H1 (cell line): ENCODE measurements around the gene CCDC12. TPM values are rescaled to one million over a fixed set of nuclear protein-coding genes. Genes with fewer than 3 reads are reported as not detected.

ENCODE experiments used
- CTCF ChIA-PET: fragments of 300-600 bp; sonication (Branson Sonifier 250); formaldehyde crosslinking; loops from one replicate; lab custom pipeline; 2021; ENCODE audit not compliant: partially characterized antibody; lab: Charles Lee
- POLR2A ChIA-PET: fragments of 300-600 bp; sonication (Branson Sonifier 250); formaldehyde crosslinking; loops from one replicate; lab custom pipeline; 2021; ENCODE audit warnings: inconsistent platforms; ENCODE audit not compliant: partially characterized antibody; lab: Charles Lee
- DNase-seq, 2 experiments: peaks; one replicate each; pipeline versions ENCODE4 v3.0.0 to v3.0.0-alpha.2; 2010 to 2022; ENCODE audit warnings: low spot score in 2 of 2, low read depth in 1 of 2, mixed read lengths in 1 of 2
- FAIRE-seq: peaks from 2 replicates; lab custom pipeline; 2011; peaks lifted over from hg19 to GRCh38; lab: Jason Lieb, UNC
- H2AFZ ChIP-seq: 2 replicates; pipeline ENCODE4 v1.8.1; 2012; ENCODE audit warnings: low read length, inconsistent platforms
- H2AK5ac ChIP-seq: 2 replicates; pipeline ENCODE4 v1.6.1; 2013; ENCODE audit warnings: low read depth, low read length
- H2BK120ac ChIP-seq: replicated peaks from 2 replicates; pipeline ENCODE3; 2013; ENCODE audit warnings: low read depth, low read length, inconsistent platforms
- H2BK12ac ChIP-seq: 2 replicates; pipeline ENCODE4 v1.6.1; 2013; ENCODE audit warnings: low read depth, low read length
- H2BK15ac ChIP-seq: 2 replicates; pipeline ENCODE4 v1.6.1; 2013; ENCODE audit warnings: low read length
- H2BK20ac ChIP-seq: 2 replicates; pipeline ENCODE4 v1.6.1; 2013; ENCODE audit warnings: low read length
- H2BK5ac ChIP-seq: 2 replicates; pipeline ENCODE4 v1.6.1; 2013; ENCODE audit warnings: low read depth, low read length
- H3K14ac ChIP-seq: 2 replicates; pipeline ENCODE4 v1.6.1; 2013; ENCODE audit warnings: inconsistent platforms; ENCODE audit not compliant: insufficient read length
- H3K18ac ChIP-seq: 2 replicates; pipeline ENCODE4 v1.6.1; 2013; ENCODE audit warnings: low read length; ENCODE audit errors: extremely low read depth
- H3K23ac ChIP-seq: 2 replicates; pipeline ENCODE4 v1.6.1; 2013; ENCODE audit warnings: inconsistent platforms; ENCODE audit not compliant: insufficient read length
- H3K23me2 ChIP-seq: 2 replicates; pipeline ENCODE4 v1.6.1; 2013; ENCODE audit warnings: low read depth, low read length
- H3K27ac ChIP-seq: 2 replicates; pipeline ENCODE4 v1.6.1; 2011; ENCODE audit warnings: low read depth, low read length, inconsistent platforms
- H3K27me3 ChIP-seq, 4 experiments: replicated peaks in 1 of 4; 1 replicate in 1 of 4; 2 replicates in 3 of 4; pipeline versions ENCODE4 v1.6.1 to v1.8.1; 2011 to 2013; ENCODE audit warnings: low read length in 3 of 4, mild to moderate bottlenecking in 3 of 4, inconsistent platforms in 2 of 4, mixed read lengths in 2 of 4, moderate library complexity in 1 of 4; ENCODE audit not compliant: control insufficient read depth in 3 of 4, insufficient read depth in 3 of 4; ENCODE audit errors: extremely low read depth in 1 of 4
- H3K36me3 ChIP-seq, 4 experiments: 2 replicates each; pipeline versions ENCODE4 v1.6.1 to v1.8.1; 2011 to 2013; ENCODE audit warnings: mild to moderate bottlenecking in 4 of 4, low read length in 3 of 4, moderate library complexity in 2 of 4, control low read depth in 1 of 4, inconsistent platforms in 1 of 4; ENCODE audit not compliant: insufficient read depth in 4 of 4, control insufficient read depth in 2 of 4
- H3K4ac ChIP-seq: replicated peaks from 2 replicates; pipeline ENCODE3; 2013; ENCODE audit warnings: low read length, low read depth, mixed read lengths, inconsistent platforms; ENCODE audit not compliant: insufficient read length
- H3K4me1 ChIP-seq, 4 experiments: replicated peaks in 1 of 4; 1 replicate in 1 of 4; 2 replicates in 3 of 4; pipeline versions ENCODE4 v1.6.1 to v1.8.1; 2011 to 2013; ENCODE audit warnings: low read length in 3 of 4, inconsistent platforms in 2 of 4, mixed read lengths in 1 of 4; ENCODE audit not compliant: insufficient read depth in 4 of 4, control insufficient read depth in 3 of 4
- H3K4me2 ChIP-seq, 2 experiments: 2 replicates each; pipeline versions ENCODE4 v1.6.1 to v1.8.1; 2011 to 2013; ENCODE audit warnings: low read depth in 2 of 2, low read length in 2 of 2, control low read depth in 1 of 2, inconsistent platforms in 1 of 2, mild to moderate bottlenecking in 1 of 2; ENCODE audit not compliant: insufficient read depth in 1 of 2
- H3K4me3 ChIP-seq, 4 experiments: fragments of 200-600, 300-600 bp in 1 of 4; sonication (generic), shearing (Covaris generic), sonication (Bioruptor Twin) in 1 of 4; 2 replicates each; pipeline versions ENCODE4 v1.5.1 to v1.8.1; 2011 to 2016; ENCODE audit warnings: low read length in 4 of 4, low read depth in 3 of 4, control low read depth in 2 of 4, inconsistent platforms in 2 of 4, mild to moderate bottlenecking in 2 of 4, mixed read lengths in 1 of 4, moderate library complexity in 1 of 4; ENCODE audit not compliant: insufficient read depth in 2 of 4; ENCODE audit errors: extremely low read depth in 1 of 4
- H3K56ac ChIP-seq: replicated peaks from 2 replicates; pipeline ENCODE3; 2013; ENCODE audit warnings: low read depth, mild to moderate bottlenecking, mixed read lengths, low read length, inconsistent platforms; ENCODE audit not compliant: insufficient read length
- H3K79me1 ChIP-seq: 2 replicates; pipeline ENCODE4 v1.6.1; 2013; ENCODE audit warnings: low read depth, low read length, control low read depth
- H3K79me2 ChIP-seq, 2 experiments: 2 replicates each; pipeline versions ENCODE4 v1.6.1 to v1.8.1; 2012 to 2013; ENCODE audit warnings: low read length in 2 of 2, mild to moderate bottlenecking in 2 of 2, inconsistent platforms in 1 of 2; ENCODE audit not compliant: insufficient read depth in 2 of 2, control insufficient read depth in 1 of 2
- H3K9ac ChIP-seq, 4 experiments: replicated peaks in 1 of 4; 1 replicate in 1 of 4; 2 replicates in 3 of 4; pipeline versions ENCODE4 v1.6.1 to v1.8.1; 2011 to 2013; ENCODE audit warnings: low read depth in 3 of 4, low read length in 3 of 4, control low read depth in 2 of 4, mild to moderate bottlenecking in 2 of 4, moderate library complexity in 2 of 4, inconsistent platforms in 1 of 4; ENCODE audit errors: extremely low read depth in 1 of 4
- H3K9me3 ChIP-seq, 2 experiments: 2 replicates each; pipeline versions ENCODE4 v1.6.1 to v1.8.1; 2012 to 2013; ENCODE audit warnings: mild to moderate bottlenecking in 2 of 2, moderate library complexity in 2 of 2, control low read depth in 1 of 2, inconsistent platforms in 1 of 2, low read depth in 1 of 2, low read length in 1 of 2, mixed read lengths in 1 of 2; ENCODE audit not compliant: insufficient read depth in 2 of 2
- H4K20me1 ChIP-seq, 2 experiments: replicated peaks in 1 of 2; 2 replicates each; pipeline versions ENCODE3 to v1.8.1; 2011 to 2013; ENCODE audit warnings: inconsistent platforms in 2 of 2, low read length in 2 of 2, mild to moderate bottlenecking in 1 of 2; ENCODE audit not compliant: insufficient read depth in 2 of 2, control insufficient read depth in 1 of 2
- H4K5ac ChIP-seq: 2 replicates; pipeline ENCODE4 v1.6.1; 2013; ENCODE audit warnings: low read length, low read depth, mixed read lengths, inconsistent platforms; ENCODE audit not compliant: insufficient read length
- H4K8ac ChIP-seq: 2 replicates; pipeline ENCODE4 v1.8.0; 2013; ENCODE audit warnings: mild to moderate bottlenecking, moderate library complexity, low read length, inconsistent platforms; ENCODE audit not compliant: insufficient read depth; ENCODE audit errors: extremely low read depth
- H4K91ac ChIP-seq: replicated peaks from 2 replicates; pipeline ENCODE3; 2013; ENCODE audit warnings: low read length, mixed read lengths, inconsistent platforms; ENCODE audit not compliant: insufficient read length
- NRF1 ChIP-seq: IDR thresholded peaks from 2 replicates; pipeline ENCODE4 v1.6.1; 2011; ENCODE audit warnings: mild to moderate bottlenecking, low read depth, low read length, improper control_type of control experiment
- YY1 ChIP-seq: IDR thresholded peaks from 2 replicates; pipeline ENCODE4 v1.6.1; 2011; ENCODE audit warnings: low read depth, mild to moderate bottlenecking, low read length
- WGBS, 2 experiments: shearing (Covaris generic) in 1 of 2; methylation state at CpG; one replicate each; pipeline versions ENCODE4 v1.1.6 to v1.1.7; 2013 to 2015; ENCODE audit warnings: low lambda C conversion rate in 2 of 2, mixed read lengths in 2 of 2, inconsistent platforms in 1 of 2, low coverage in 1 of 2, missing lambda C conversion rate in 1 of 2; ENCODE audit not compliant: insufficient replicate concordance in 2 of 2, insufficient coverage in 1 of 2, insufficient read length in 1 of 2; ENCODE audit errors: extremely low coverage in 1 of 2, missing lambda C conversion rate in 1 of 2; 5-methylcytosine and 5-hydroxymethylcytosine counted together
- polyA plus RNA-seq, 7 experiments: library from polyadenylated mRNA; depleted of rRNA in 3 of 7; stranded (reverse) in 5 of 7; unstranded in 2 of 7; fragments of >200 nt in 5 of 7; fragments of 200-250 nt in 2 of 7; gene quantifications; 1 replicate in 5 of 7; 2 replicates in 1 of 7; 4 replicates in 1 of 7; pipeline versions ENCODE4 v1.2.1 to v1.2.3, GENCODE V29; 2011 to 2013; ENCODE audit warnings: missing spikeins in 2 of 7, mixed read lengths in 2 of 7
- total RNA-seq: library from RNA; stranded (reverse); fragmentation: NEBNext Ultra II Directional; extraction: Animal tissue kit (Norgen Biotek cat#: 25700); gene quantifications from 2 replicates; pipeline ENCODE4 v1.2.1, GENCODE V29; 2021

Gene CCDC12
- total and polyA plus RNA-seq, 2 of the 8 experiments (the other 6 are each of a cell fraction or from before 2014, with no cell fraction given): 29.5 to 41.3 TPM

GRCh38 chr3:46955157-46955556, 21.4 kb downstream of the CCDC12 start:
- no peak overlapping the region for H2BK12ac ChIP-seq
- H3K27ac ChIP-seq: no peak overlapping the region
- peaks cover 2 to 11% (median 6%) of the 10 kb centered on the region in 4 experiments; a peak in 5 of 7 replicates for H3K4me1 ChIP-seq
- H3K4ac ChIP-seq: no peak overlapping the region
- H3K4me3 ChIP-seq: no peak overlapping the region
- H3K79me1 ChIP-seq: peaks cover 51% of the 10 kb centered on the region
- no peaks in the 10 kb centered on the region for H3K27me3 ChIP-seq
- H2BK5ac ChIP-seq: no peak overlapping the region
- no peaks in the 10 kb centered on the region for H3K9me3 ChIP-seq
- no peak for FAIRE-seq
- no peak overlapping the region for H3K14ac ChIP-seq
- 92% methylated on average over 5 of the region's 5 CpGs; no CpG with 5 or more reads in 1 of the 2 experiments for WGBS, 2 experiments
- peaks cover 40 to 94% of the 10 kb centered on the region in 2 experiments for H3K79me2 ChIP-seq
- H4K8ac ChIP-seq: no peak overlapping the region
- H2AFZ ChIP-seq: no peak overlapping the region
- peaks cover 37 to 52% of the 10 kb centered on the region in 2 experiments for H4K20me1 ChIP-seq
- CTCF ChIA-PET: no interaction called here
- DNase-seq: no peak
- H4K5ac ChIP-seq: no peak overlapping the region
- TF ChIP-seq NRF1 (no peak), YY1 (peak; percentile 65; the same call in 1 of the 2 replicates)
- H3K56ac ChIP-seq: no peak overlapping the region
- H3K23ac ChIP-seq: no peak overlapping the region
- no peak overlapping the region for H3K18ac ChIP-seq
- H3K9ac ChIP-seq: no peak overlapping the region
- no peaks in the 10 kb centered on the region; the same call in 1 of the 2 replicates for H3K23me2 ChIP-seq
- no peak overlapping the region for H2BK120ac ChIP-seq
- POLR2A ChIA-PET: no interaction called here
- H3K36me3 ChIP-seq: no peaks in the 10 kb centered on the region
- H2BK15ac ChIP-seq: no peak overlapping the region
- no peak overlapping the region for H3K4me2 ChIP-seq
- H2BK20ac ChIP-seq: no peak overlapping the region
- H2AK5ac ChIP-seq: no peak overlapping the region; the same call in 1 of the 2 replicates
- H4K91ac ChIP-seq: no peak overlapping the region
